Measurements from ENCODE around the gene OTULIN.

OTULIN gene

GRCh38 chr5:14664270-14665100 lies at the start of gene OTULIN:
Gene OTULIN (plus strand): TSS chr5:14664718. CDS start chr5:14664826, 108 bp downstream.
- DNase-seq (ENCODE audit: extremely low read depth in 1 of 2, low read depth in 1 of 2) = peak; percentile 69 to 78

- no peak for DNase-seq (ENCODE audit: extremely low read depth in 1 of 2, low read depth in 1 of 2)
Measured at GRCh38 chr5:14615365-14615764, 49.2 kb upstream of the OTULIN start.

- no peak for DNase-seq (ENCODE audit: extremely low read depth in 1 of 2, low read depth in 1 of 2)
Measured at GRCh38 chr5:14617441-14617840, 47.1 kb upstream of the OTULIN start.

- no peak for DNase-seq (ENCODE audit: extremely low read depth in 1 of 2, low read depth in 1 of 2)
Measured at GRCh38 chr5:14627270-14627669, 37.2 kb upstream of the OTULIN start.

- peak in 1 of 2 donors; percentile 41 for DNase-seq (ENCODE audit: extremely low read depth in 1 of 2, low read depth in 1 of 2)
Measured at GRCh38 chr5:14628346-14628745, 36.2 kb upstream of the OTULIN start.

GRCh38 chr5:14630671-14631070 lies 33.8 kb upstream of the OTULIN start:
- no peak for DNase-seq (ENCODE audit: extremely low read depth in 1 of 2, low read depth in 1 of 2)

GRCh38 chr5:14635656-14636055 lies 28.9 kb upstream of the OTULIN start:
- DNase-seq (ENCODE audit: extremely low read depth in 1 of 2, low read depth in 1 of 2) = no peak

GRCh38 chr5:14640765-14641164 lies 23.8 kb upstream of the OTULIN start:
- no peak for DNase-seq (ENCODE audit: extremely low read depth in 1 of 2, low read depth in 1 of 2)

GRCh38 chr5:14644623-14645237 lies 19.8 kb upstream of the OTULIN start:
- no peak for DNase-seq (ENCODE audit: extremely low read depth in 1 of 2, low read depth in 1 of 2)

- DNase-seq (ENCODE audit: extremely low read depth in 1 of 2, low read depth in 1 of 2) = no peak
Measured at GRCh38 chr5:14650052-14650451, 14.5 kb upstream of the OTULIN start.

- no peak for DNase-seq (ENCODE audit: extremely low read depth in 1 of 2, low read depth in 1 of 2)
Measured at GRCh38 chr5:14655146-14655741, 9.3 kb upstream of the OTULIN start.

- no peak for DNase-seq (ENCODE audit: extremely low read depth in 1 of 2, low read depth in 1 of 2)
Measured at GRCh38 chr5:14656898-14657297, 7.6 kb upstream of the OTULIN start.

- no peak for DNase-seq (ENCODE audit: extremely low read depth in 1 of 2, low read depth in 1 of 2)
Measured at GRCh38 chr5:14659821-14660607, 4.5 kb upstream of the OTULIN start.

GRCh38 chr5:14660833-14661232 lies 3.7 kb upstream of the OTULIN start:
- no peak for DNase-seq (ENCODE audit: extremely low read depth in 1 of 2, low read depth in 1 of 2)

- DNase-seq (ENCODE audit: extremely low read depth in 1 of 2, low read depth in 1 of 2) = no peak
Measured at GRCh38 chr5:14662721-14663260, 1.7 kb upstream of the OTULIN start.

GRCh38 chr5:14663734-14664269 lies 716 bp upstream of the OTULIN start:
- DNase-seq (ENCODE audit: extremely low read depth in 1 of 2, low read depth in 1 of 2) = no peak

- peak in 1 of 2 donors; percentile 14 for DNase-seq (ENCODE audit: extremely low read depth in 1 of 2, low read depth in 1 of 2)
Measured at GRCh38 chr5:14665101-14665822, 744 bp downstream of the OTULIN start.

- peak in 1 of 2 donors; percentile 20 for DNase-seq (ENCODE audit: extremely low read depth in 1 of 2, low read depth in 1 of 2)
Measured at GRCh38 chr5:14665949-14666348, 1.4 kb downstream of the OTULIN start.

- DNase-seq (ENCODE audit: extremely low read depth in 1 of 2, low read depth in 1 of 2) = no peak
Measured at GRCh38 chr5:14666357-14666756, 1.8 kb downstream of the OTULIN start.

GRCh38 chr5:14667290-14667689 lies 2.8 kb downstream of the OTULIN start:
- DNase-seq (ENCODE audit: extremely low read depth in 1 of 2, low read depth in 1 of 2) = no peak

Measured in activated CD8-positive, alpha-beta memory T cell treated with anti-CD3 and anti-CD28 coated beads for 1 hour (primary cell).